AG04450 (cell line): ENCODE data around the gene LGALS14. TPM values are rescaled to one million over a fixed set of nuclear protein-coding genes. Genes with fewer than 3 reads are reported as not detected.

Source experiments
- CTCF ChIA-PET: fragments of 300-600, 350-600 bp; formaldehyde crosslinking; extraction: SDS; loops from one replicate; lab custom pipeline; 2022; ENCODE audit warnings: antibody characterized with exemption, inconsistent platforms; lab: Charles Lee
- POLR2A ChIA-PET: fragments of 350-600 bp; formaldehyde crosslinking; extraction: SDS; loops from one replicate; lab custom pipeline; 2021; ENCODE audit warnings: antibody characterized with exemption, inconsistent platforms; lab: Yijun Ruan, JAX
- DNase-seq: peaks from one replicate; pipeline ENCODE4 v3.0.0-alpha.2; 2011; ENCODE audit warnings: low read depth, low spot score
- H3K27ac ChIP-seq: one replicate; pipeline ENCODE4 v1.5.1; 2012; ENCODE audit warnings: low read depth, low read length, control low read depth
- H3K27me3 ChIP-seq: one replicate; pipeline ENCODE4 v1.6.0; 2012; ENCODE audit warnings: low read length; ENCODE audit not compliant: control insufficient read depth, insufficient read depth
- H3K4me3 ChIP-seq: 2 replicates; pipeline ENCODE4 v1.5.1; 2011; ENCODE audit warnings: mild to moderate bottlenecking, low read depth, low read length, control low read depth
- H3K9me3 ChIP-seq: 2 replicates; pipeline ENCODE4 v1.5.1; 2012; ENCODE audit warnings: low read length; ENCODE audit not compliant: control insufficient read depth, insufficient read depth
- polyA plus RNA-seq: library from polyadenylated mRNA; depleted of rRNA; stranded (reverse); fragments of >200 nt; gene quantifications from 2 replicates; pipeline ENCODE4 v1.2.3, GENCODE V29; 2011
- TF ChIP-seq, protein P1 (sequence below): IDR thresholded peaks from 2 replicates; pipeline ENCODE4 v1.5.1; 2011; ENCODE audit warnings: low read depth, low read length, control low read depth, inconsistent platforms

The LGALS14 gene
- polyA plus RNA-seq, 1 experiment: not detected

DNA sequence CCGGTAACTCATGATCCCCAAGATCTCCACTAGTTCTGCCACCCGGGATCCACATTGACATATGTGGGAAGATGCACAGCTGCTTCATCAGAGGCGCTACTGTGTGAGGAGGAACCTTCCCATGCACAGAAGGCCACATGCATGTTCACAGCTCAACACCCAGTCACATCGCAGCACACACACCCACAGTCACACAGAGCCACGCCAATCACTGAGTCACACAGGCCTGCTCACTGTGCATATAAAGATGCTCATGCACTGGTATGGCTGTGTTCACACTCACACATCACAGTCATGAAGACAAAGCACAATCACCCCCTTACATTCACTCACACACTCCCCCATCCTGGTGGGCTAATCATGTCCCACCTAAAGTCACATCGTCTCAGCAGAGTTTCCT lies 23.8 kb downstream of the LGALS14 start:
- ChIA-PET CTCF (no interaction called here), POLR2A (no interaction called here)
- TF ChIP-seq, protein P1, sequence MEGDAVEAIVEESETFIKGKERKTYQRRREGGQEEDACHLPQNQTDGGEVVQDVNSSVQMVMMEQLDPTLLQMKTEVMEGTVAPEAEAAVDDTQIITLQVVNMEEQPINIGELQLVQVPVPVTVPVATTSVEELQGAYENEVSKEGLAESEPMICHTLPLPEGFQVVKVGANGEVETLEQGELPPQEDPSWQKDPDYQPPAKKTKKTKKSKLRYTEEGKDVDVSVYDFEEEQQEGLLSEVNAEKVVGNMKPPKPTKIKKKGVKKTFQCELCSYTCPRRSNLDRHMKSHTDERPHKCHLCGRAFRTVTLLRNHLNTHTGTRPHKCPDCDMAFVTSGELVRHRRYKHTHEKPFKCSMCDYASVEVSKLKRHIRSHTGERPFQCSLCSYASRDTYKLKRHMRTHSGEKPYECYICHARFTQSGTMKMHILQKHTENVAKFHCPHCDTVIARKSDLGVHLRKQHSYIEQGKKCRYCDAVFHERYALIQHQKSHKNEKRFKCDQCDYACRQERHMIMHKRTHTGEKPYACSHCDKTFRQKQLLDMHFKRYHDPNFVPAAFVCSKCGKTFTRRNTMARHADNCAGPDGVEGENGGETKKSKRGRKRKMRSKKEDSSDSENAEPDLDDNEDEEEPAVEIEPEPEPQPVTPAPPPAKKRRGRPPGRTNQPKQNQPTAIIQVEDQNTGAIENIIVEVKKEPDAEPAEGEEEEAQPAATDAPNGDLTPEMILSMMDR: no peak
- no peaks in the 10 kb centered on the region for H3K27me3 ChIP-seq
- no peak for DNase-seq
- H3K9me3 ChIP-seq: no peaks in the 10 kb centered on the region
- no peak overlapping the region for H3K4me3 ChIP-seq
- no peak overlapping the region for H3K27ac ChIP-seq

DNA sequence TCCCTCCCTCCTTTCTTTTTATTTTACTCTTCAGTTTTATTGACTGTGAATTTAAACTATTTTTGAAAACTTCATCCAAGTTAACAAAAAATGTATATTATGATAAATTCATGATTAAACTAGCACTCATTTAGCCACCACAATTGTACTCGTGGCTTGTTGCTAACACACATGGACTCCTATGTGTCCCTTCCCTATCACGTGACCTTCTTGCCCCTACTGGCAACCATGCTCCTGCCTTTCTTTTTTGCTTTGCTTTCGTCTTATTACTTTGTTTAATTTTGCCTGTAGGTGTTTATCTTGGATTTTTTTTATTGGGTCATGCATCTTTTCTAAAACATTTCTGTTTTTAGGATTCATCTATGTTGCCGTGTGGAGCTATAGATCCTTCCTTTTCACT lies 25.3 kb downstream of the LGALS14 start:
- no peak for DNase-seq

DNA sequence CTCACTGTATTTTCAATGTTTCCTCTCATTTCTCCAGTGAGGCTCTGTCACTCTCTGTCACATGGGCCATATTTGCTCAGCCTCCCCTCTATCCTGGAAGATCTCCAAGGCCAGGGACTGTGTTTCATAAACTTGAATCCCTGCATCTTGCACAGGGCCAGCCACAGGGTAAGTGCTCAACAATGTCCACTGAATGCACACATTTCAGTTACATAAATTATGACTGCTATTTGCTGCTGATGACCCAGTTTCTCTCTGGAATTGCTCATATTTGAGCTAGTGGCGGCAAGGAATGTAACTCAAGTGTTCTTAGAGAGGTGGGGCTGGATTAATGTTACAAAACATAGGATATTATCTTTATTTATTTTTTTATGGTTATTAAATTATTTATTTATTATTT lies 27.4 kb downstream of the LGALS14 start:
- DNase-seq: no peak
- TF ChIP-seq, protein P1: no peak
- Histone ChIP-seq H3K27me3 (no peaks in the 10 kb centered on the region), H3K4me3 (no peak overlapping the region), H3K9me3 (no peaks in the 10 kb centered on the region), H3K27ac (no peak overlapping the region)
- POLR2A ChIA-PET: no interaction called here
- CTCF ChIA-PET: no interaction called here

More for the DNA sequence above, 25.3 kb downstream of the LGALS14 start:
- CTCF ChIA-PET: interaction anchor here (0.5 kb wide), 1 partner anchor 178 kb away, joined by 4 read pairs; no protein-coding TSS in a partner anchor
- H3K4me3 ChIP-seq: no peak overlapping the region
- H3K9me3 ChIP-seq: no peaks in the 10 kb centered on the region
- TF ChIP-seq, protein P1: no peak
- no peak overlapping the region for H3K27ac ChIP-seq
- H3K27me3 ChIP-seq: no peaks in the 10 kb centered on the region
- POLR2A ChIA-PET: no interaction called here

DNA sequence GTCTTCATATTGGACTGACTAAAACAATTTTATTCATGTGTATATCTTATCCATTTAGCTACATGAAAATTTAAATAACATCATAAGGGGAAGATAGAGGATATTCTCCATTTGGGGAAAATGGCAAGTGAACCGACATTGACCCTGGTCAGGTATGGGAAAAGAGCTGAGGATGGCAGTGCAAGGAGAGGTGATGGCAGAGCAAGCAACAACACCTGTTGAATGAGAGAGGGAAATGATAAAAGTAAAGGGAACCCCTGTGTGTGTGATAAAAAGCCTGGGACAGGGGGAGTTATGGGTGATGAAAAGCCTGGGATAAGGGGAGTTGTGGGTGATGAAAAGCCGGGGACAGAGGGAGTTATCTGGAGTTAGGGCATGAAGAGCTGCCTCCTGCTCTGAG lies 29.6 kb downstream of the LGALS14 start:
- H3K27ac ChIP-seq: no peak overlapping the region
- H3K9me3 ChIP-seq: no peaks in the 10 kb centered on the region
- no peak overlapping the region for H3K4me3 ChIP-seq
- no peak for DNase-seq
- ChIA-PET CTCF (no interaction called here), POLR2A (no interaction called here)
- TF ChIP-seq, protein P1: no peak
- no peaks in the 10 kb centered on the region for H3K27me3 ChIP-seq

DNA sequence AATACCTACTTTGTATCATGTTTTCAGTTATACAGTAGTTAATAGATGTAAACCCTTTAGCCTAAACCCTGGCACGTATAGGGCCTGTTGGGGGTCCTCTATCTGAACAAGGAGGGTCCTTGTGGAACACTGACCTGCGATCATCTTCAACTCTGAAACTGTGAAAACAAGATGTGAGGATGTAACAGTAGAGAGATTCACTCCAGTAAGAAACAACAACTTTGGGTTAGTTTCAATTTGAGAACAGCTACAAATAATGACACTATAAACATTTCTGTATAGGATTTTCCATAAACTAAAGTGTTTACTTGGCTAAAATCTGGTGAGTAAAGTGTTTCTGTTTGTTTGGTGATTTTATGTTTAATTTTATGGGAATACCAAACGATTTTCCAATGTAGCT lies 31.4 kb downstream of the LGALS14 start:
- TF ChIP-seq, protein P1: no peak
- Histone ChIP-seq H3K4me3 (no peak overlapping the region), H3K9me3 (no peaks in the 10 kb centered on the region), H3K27ac (no peak overlapping the region), H3K27me3 (no peaks in the 10 kb centered on the region)
- DNase-seq: no peak
- CTCF ChIA-PET: no interaction called here
- POLR2A ChIA-PET: no interaction called here
